Kidney (tissue), 14 donors: ENCODE results near the gene PATE2. TPM values are rescaled to one million over a fixed set of nuclear protein-coding genes. Genes with fewer than 3 reads are reported as not detected.
A peak's percentile ranks its signal among the peaks of the same experiment; 100 is the strongest.

ENCODE experiments used
- DNase-seq, 5 donors: peaks; one replicate each; pipeline ENCODE4 v3.0.0-alpha.2; 2013 to 2020
- FAIRE-seq: peaks from 2 replicates; lab custom pipeline; 2012; peaks lifted over from hg19 to GRCh38; lab: Jason Lieb, UNC
- H3K27ac ChIP-seq, 2 donors: one replicate each; pipeline ENCODE4 v1.7.0; 2013; ENCODE audit warnings: low read depth in 2 of 2, low read length in 2 of 2, inconsistent platforms in 1 of 2
- H3K27me3 ChIP-seq: one replicate; pipeline ENCODE4 v1.7.1; 2013; ENCODE audit warnings: low read length, inconsistent platforms; ENCODE audit not compliant: control insufficient read depth, insufficient read depth
- H3K36me3 ChIP-seq, 3 donors: one replicate each; pipeline versions ENCODE4 v1.7.0 to v1.7.1; 2013; ENCODE audit warnings: low read length in 3 of 3, control low read depth in 1 of 3, inconsistent platforms in 1 of 3; ENCODE audit not compliant: insufficient read depth in 3 of 3, control insufficient read depth in 2 of 3
- H3K4me1 ChIP-seq, 3 donors: one replicate each; pipeline versions ENCODE4 v1.7.0 to v1.7.1; 2013; ENCODE audit warnings: low read length in 3 of 3, inconsistent platforms in 1 of 3, low read depth in 1 of 3; ENCODE audit not compliant: control insufficient read depth in 2 of 3, insufficient read depth in 2 of 3
- H3K4me3 ChIP-seq, 3 donors: one replicate each; pipeline versions ENCODE4 v1.7.0 to v1.8.1; 2013; ENCODE audit warnings: low read length in 3 of 3, control low read depth in 1 of 3, inconsistent platforms in 1 of 3
- H3K9ac ChIP-seq, 3 donors: one replicate each; pipeline versions ENCODE4 v1.7.0 to v1.7.1; 2013; ENCODE audit warnings: low read length in 3 of 3, control low read depth in 1 of 3, inconsistent platforms in 1 of 3
- H3K9me3 ChIP-seq, 3 donors: one replicate each; pipeline versions ENCODE4 v1.7.0 to v1.7.1; 2013; ENCODE audit warnings: low read length in 3 of 3, control low read depth in 1 of 3, inconsistent platforms in 1 of 3; ENCODE audit not compliant: control insufficient read depth in 2 of 3, insufficient read depth in 1 of 3
- intact Hi-C: fragments of 100-400 bp; cut with DNase I; formaldehyde crosslinking; loops from one replicate; pipeline ENCODE4 v1.11.1; 2022
- polyA plus RNA-seq: library from polyadenylated mRNA; stranded (reverse); fragments of 350-450 nt; fragmentation: Illumina TruSeq; extraction: RNeasy Lipid Tissue Mini Kit (QIAGEN cat#74804); gene quantifications from one replicate; pipeline ENCODE4 v1.2.3, GENCODE V29; 2014; ENCODE audit warnings: low read depth, low replicate concordance; ENCODE audit not compliant: insufficient read depth
- total RNA-seq: library from RNA; stranded (reverse); fragmentation: NEBNext Ultra II Directional; extraction: Animal tissue kit (Norgen Biotek cat#: 25700); gene quantifications from one replicate; pipeline ENCODE4 v1.2.1, GENCODE V29; 2021
- TF ChIP-seq, protein P1 (sequence below): IDR thresholded peaks from 3 replicates; pipeline ENCODE4 v1.5.1; 2012; ENCODE audit warnings: mild to moderate bottlenecking, moderate library complexity, borderline replicate concordance; ENCODE audit not compliant: insufficient read depth; ENCODE audit errors: extremely low read depth
- donor health status: control.
- donor health status: control.
- donor health status: control.
- donor health status: control.
- donor health status: control.
- donor health status: DM: yes; HTN: yes; CAD: no.
- donor health status: Normal renal cell carcinoma (clear cell type).

Gene PATE2
- total and polyA plus RNA-seq, 2 donors from 2014 or later: not detected

DNA sequence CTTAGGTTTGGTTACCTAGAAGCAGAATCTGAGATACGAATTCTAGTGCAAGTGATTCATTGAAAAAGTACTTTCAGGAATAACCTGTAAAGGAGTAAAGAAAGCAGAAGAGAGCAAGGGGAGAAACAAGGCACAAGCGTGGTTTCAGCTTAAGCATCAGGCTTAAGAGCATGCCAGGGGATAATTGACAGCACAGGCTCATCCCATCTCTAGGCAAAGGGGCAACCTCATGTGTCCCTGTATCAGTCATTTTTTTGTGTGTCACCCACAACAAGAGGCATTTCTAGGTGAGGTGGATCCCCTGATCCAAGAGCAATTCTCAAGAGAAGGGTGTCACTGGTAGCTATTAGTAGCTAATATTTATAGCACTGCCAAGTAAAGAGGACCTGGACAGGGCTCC is 8.0 kb downstream of the PATE2 start:
- intact Hi-C loops: no loop called here

DNA sequence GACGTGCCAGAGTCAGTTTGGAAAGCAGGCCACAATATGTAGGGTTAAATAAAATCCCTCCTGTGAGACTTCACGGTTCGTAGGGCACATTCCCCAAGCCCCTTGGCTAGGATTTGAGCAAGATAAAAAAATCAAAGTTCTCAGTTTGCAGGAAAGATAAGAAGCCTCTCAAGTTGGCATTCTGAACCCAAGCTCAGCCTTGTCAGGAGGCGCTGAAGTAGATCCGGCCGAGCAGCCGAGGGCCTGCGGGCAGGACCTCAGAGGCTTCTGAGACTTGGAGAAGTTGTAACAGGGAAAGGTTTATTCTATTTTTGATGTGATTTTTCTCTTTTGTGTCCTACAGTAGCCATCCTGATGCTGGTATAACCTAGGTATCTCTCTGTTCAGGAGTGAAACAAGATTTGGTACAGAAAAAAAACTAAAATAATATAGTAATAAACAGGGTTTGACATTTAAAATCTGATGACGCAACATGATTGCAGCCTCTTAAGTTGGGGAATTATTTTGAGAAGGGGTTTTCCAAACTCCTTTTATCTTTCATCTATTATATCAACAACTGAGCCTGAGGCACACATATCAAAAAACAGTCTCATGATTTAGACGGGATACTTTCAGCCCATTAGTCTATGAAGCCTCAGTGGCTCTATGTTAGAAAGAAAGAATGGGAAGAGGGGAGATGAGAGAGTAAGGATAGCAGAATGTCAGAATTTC is 10.1 kb downstream of the PATE2 start:
- intact Hi-C loops: no loop called here

More for the DNA sequence above, 8.0 kb downstream of the PATE2 start:
- no peaks in the 10 kb centered on the region for H3K4me1 ChIP-seq
- no peak for FAIRE-seq
- H3K36me3 ChIP-seq: no peaks in the 10 kb centered on the region
- no peak overlapping the region for H3K4me3 ChIP-seq
- no peak overlapping the region for H3K27ac ChIP-seq
- H3K27me3 ChIP-seq: no peaks in the 10 kb centered on the region
- no peak for DNase-seq
- no peaks in the 10 kb centered on the region for H3K9me3 ChIP-seq
- TF ChIP-seq, protein P1, sequence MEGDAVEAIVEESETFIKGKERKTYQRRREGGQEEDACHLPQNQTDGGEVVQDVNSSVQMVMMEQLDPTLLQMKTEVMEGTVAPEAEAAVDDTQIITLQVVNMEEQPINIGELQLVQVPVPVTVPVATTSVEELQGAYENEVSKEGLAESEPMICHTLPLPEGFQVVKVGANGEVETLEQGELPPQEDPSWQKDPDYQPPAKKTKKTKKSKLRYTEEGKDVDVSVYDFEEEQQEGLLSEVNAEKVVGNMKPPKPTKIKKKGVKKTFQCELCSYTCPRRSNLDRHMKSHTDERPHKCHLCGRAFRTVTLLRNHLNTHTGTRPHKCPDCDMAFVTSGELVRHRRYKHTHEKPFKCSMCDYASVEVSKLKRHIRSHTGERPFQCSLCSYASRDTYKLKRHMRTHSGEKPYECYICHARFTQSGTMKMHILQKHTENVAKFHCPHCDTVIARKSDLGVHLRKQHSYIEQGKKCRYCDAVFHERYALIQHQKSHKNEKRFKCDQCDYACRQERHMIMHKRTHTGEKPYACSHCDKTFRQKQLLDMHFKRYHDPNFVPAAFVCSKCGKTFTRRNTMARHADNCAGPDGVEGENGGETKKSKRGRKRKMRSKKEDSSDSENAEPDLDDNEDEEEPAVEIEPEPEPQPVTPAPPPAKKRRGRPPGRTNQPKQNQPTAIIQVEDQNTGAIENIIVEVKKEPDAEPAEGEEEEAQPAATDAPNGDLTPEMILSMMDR: no peak
- H3K9ac ChIP-seq: no peak overlapping the region

DNA sequence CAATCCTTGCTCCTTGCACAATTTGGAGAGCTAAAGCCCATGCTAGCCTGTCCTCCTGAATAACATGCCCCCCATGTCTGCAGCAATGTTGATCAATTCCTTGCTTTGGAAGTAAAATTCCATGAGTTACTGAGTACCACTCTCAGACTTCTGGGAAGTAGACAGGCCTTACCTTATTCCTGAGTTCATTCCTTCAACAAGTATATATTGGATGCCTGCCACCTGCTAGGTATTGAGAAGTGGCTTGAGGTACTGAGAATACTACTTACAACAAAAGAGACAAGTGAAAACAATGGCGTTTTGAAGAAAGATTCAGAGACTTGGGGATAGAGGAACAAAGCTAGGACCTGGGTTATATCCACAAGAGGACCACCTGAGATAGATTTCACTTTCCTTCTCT is 12.4 kb downstream of the PATE2 start:
- Histone ChIP-seq H3K9ac (no peak overlapping the region), H3K4me1 (no peaks in the 10 kb centered on the region), H3K9me3 (no peaks in the 10 kb centered on the region), H3K27ac (no peak overlapping the region), H3K36me3 (no peaks in the 10 kb centered on the region), H3K27me3 (no peaks in the 10 kb centered on the region), H3K4me3 (no peak overlapping the region)
- TF ChIP-seq, protein P1: no peak
- intact Hi-C loops: no loop called here
- DNase-seq (no peak), FAIRE-seq (no peak)

More for the DNA sequence above, 10.1 kb downstream of the PATE2 start:
- H3K9ac ChIP-seq: no peak overlapping the region
- H3K9me3 ChIP-seq: no peaks in the 10 kb centered on the region
- FAIRE-seq (no peak), DNase-seq (peak in 3 of 5 donors; percentile 10 to 66 (median 11))
- no peaks in the 10 kb centered on the region for H3K36me3 ChIP-seq
- no peak overlapping the region for H3K27ac ChIP-seq
- no peaks in the 10 kb centered on the region for H3K4me1 ChIP-seq
- H3K27me3 ChIP-seq: no peaks in the 10 kb centered on the region
- TF ChIP-seq, protein P1: no peak
- no peak overlapping the region for H3K4me3 ChIP-seq
